ENCODE measurements around the gene MRPL47. TPM values are rescaled to one million over a fixed set of nuclear protein-coding genes. Genes with fewer than 3 reads are reported as not detected.

The MRPL47 gene
- total RNA-seq, 1 experiment from 2014 or later, result 58.7 TPM

- no TSS peak for BruUV-seq (replicated peaks)
- no peaks in the 10 kb centered on the region for H3K9me3 ChIP-seq (ENCODE audit: control insufficient read depth, insufficient read depth, low read depth, low read length)
- CTCF ChIA-PET, result no interaction called here
- TF ChIP-seq POLR2AphosphoS5 (IDR thresholded peaks at IDR 0.05; ENCODE audit: low read depth, low read length) (no peak), CTCF (IDR thresholded peaks at IDR 0.05) (no peak), SIN3A (IDR thresholded peaks at IDR 0.05; ENCODE audit: borderline replicate concordance, insufficient read depth, low read depth, low read length) (no peak), TCF7L2 (IDR thresholded peaks at IDR 0.05; ENCODE audit: low read depth, low read length) (no peak), REST (IDR thresholded peaks at IDR 0.05; ENCODE audit: insufficient read depth in 1 of 2, low read depth in 2 of 2, low read length in 1 of 2) (no peak)
- H3K36me3 ChIP-seq (ENCODE audit: control insufficient read depth, insufficient read depth, low read length), result no peaks in the 10 kb centered on the region; the same call in 1 of the 2 replicates
- in situ Hi-C loops (cut with HindIII; ENCODE audit: low pct_unique_long_range_greater_than_20kb, low sequenced_read_pairs), result no loop called here
- H3K4me3 ChIP-seq (ENCODE audit: low read depth in 2 of 2, low read length in 2 of 2), result no peak overlapping the region
- H3K27ac ChIP-seq (ENCODE audit: low read length), result no peak overlapping the region
- no peaks in the 10 kb centered on the region for H3K27me3 ChIP-seq (ENCODE audit: control insufficient read depth, insufficient read depth, low read length)
- DNase-seq (ENCODE audit: low read depth, low spot score) (no peak), ATAC-seq (no peak)
- peaks cover 4% of the 10 kb centered on the region; the same call in 1 of the 2 replicates for H3K4me1 ChIP-seq (ENCODE audit: control insufficient read depth, insufficient read depth, low read length)
- intact Hi-C loops (cut with micrococcal nuclease; ENCODE audit: unreplicated experiment), result no loop called here
- POLR2A ChIA-PET, result no interaction called here
Observed at GRCh38 chr3:179608931-179609720, 4.7 kb upstream of the MRPL47 start.

- no TSS peak for BruUV-seq (replicated peaks)
- in situ Hi-C loops (cut with HindIII; ENCODE audit: low pct_unique_long_range_greater_than_20kb, low sequenced_read_pairs), result no loop called here
- H3K27me3 ChIP-seq (ENCODE audit: control insufficient read depth, insufficient read depth, low read length), result no peaks in the 10 kb centered on the region
- CTCF ChIA-PET, result no interaction called here
- intact Hi-C loops (cut with micrococcal nuclease; ENCODE audit: unreplicated experiment), result no loop called here
- no peaks in the 10 kb centered on the region for H3K9me3 ChIP-seq (ENCODE audit: control insufficient read depth, insufficient read depth, low read depth, low read length)
- H3K4me1 ChIP-seq (ENCODE audit: control insufficient read depth, insufficient read depth, low read length), result peaks cover 11% of the 10 kb centered on the region
- no peak for TF ChIP-seq TCF7L2 (IDR thresholded peaks at IDR 0.05; ENCODE audit: low read depth, low read length)
- no peak for TF ChIP-seq SIN3A (IDR thresholded peaks at IDR 0.05; ENCODE audit: borderline replicate concordance, insufficient read depth, low read depth, low read length)
- TF ChIP-seq REST (IDR thresholded peaks at IDR 0.05; ENCODE audit: insufficient read depth in 1 of 2, low read depth in 2 of 2, low read length in 1 of 2), result no peak
- H3K36me3 ChIP-seq (ENCODE audit: control insufficient read depth, insufficient read depth, low read length), result peaks cover 3% of the 10 kb centered on the region
- no peak overlapping the region for H3K4me3 ChIP-seq (ENCODE audit: low read depth in 2 of 2, low read length in 2 of 2)
- no peak overlapping the region for H3K27ac ChIP-seq (ENCODE audit: low read length)
- DNase-seq (ENCODE audit: low read depth, low spot score) (no peak), ATAC-seq (no peak)
- POLR2A ChIA-PET, result no interaction called here
Observed at GRCh38 chr3:179606534-179607085, 2.2 kb upstream of the MRPL47 start.

Measured in Panc1 (cell line).